K562 (cell line): ENCODE results near the gene LCN15.

ENCODE experiments used
- BCL6 ChIP-seq: fragments of 250-450 bp; sonication (Bioruptor Pico); IDR thresholded peaks from 2 replicates; pipeline ENCODE4 v1.4.0; 2020
- NFE2L1 ChIP-seq: fragments of 450-650 bp; IDR thresholded peaks from 2 replicates; pipeline ENCODE4 v1.6.1; 2016; ENCODE audit warnings: missing genetic modification characterization, low read depth, mild to moderate bottlenecking, missing compliant biosample characterization, moderate library complexity, borderline replicate concordance
- TAF7 ChIP-seq: fragments of 450-650 bp; IDR thresholded peaks from 2 replicates; pipeline ENCODE4 v1.6.1; 2016; ENCODE audit warnings: missing genetic modification characterization, missing compliant biosample characterization

- no peak for TF ChIP-seq NFE2L1
- no peak for TF ChIP-seq BCL6 (CRISPR knock-in tag)
- no peak for TF ChIP-seq TAF7 (tag)
Observed at GRCh38 chr9:136723362-136723976, 40.8 kb downstream of the LCN15 start.
